GM12878 (cell line): Measurements from ENCODE around the gene PSME3IP1. TPM values are rescaled to one million over a fixed set of nuclear protein-coding genes. Genes with fewer than 3 reads are reported as not detected.

Source experiments
- ATAC-seq: fragments of 200-7000 bp; cut with Tn5 transposase; 3 replicates; pipeline ENCODE4 v1.9.1; 2020; ENCODE audit warnings: mild to moderate bottlenecking, moderate library complexity
- BruUV-seq: library from RNA; stranded (reverse); fragments of 400-500 nt; replicated peaks from 2 replicates; lab custom pipeline; 2021; lab: Mats Ljungman, UMichigan
- CTCF ChIA-PET: fragments of 300-600 bp; sonication (Branson Sonifier 250); formaldehyde crosslinking; extraction: SDS; loops from one replicate; lab custom pipeline; 2021; ENCODE audit warnings: inconsistent platforms; lab: Yijun Ruan, JAX
- POLR2A ChIA-PET: fragments of 350-600 bp; formaldehyde crosslinking; extraction: SDS; loops from one replicate; lab custom pipeline; 2021; ENCODE audit warnings: inconsistent platforms; lab: Charles Lee
- RAD21 ChIA-PET: fragments of 300-600 bp; sonication (Branson Sonifier 250); formaldehyde crosslinking; loops from one replicate; lab custom pipeline; 2023; ENCODE audit warnings: antibody characterized with exemption; ENCODE audit not compliant: unreplicated experiment; lab: Charles Lee
- SMC1A ChIA-PET: fragments of 300-600 bp; sonication (Branson Sonifier 250); formaldehyde crosslinking; loops from one replicate; lab custom pipeline; 2023; ENCODE audit not compliant: unreplicated experiment, uncharacterized antibody; lab: Charles Lee
- DNase-seq: peaks from one replicate; pipeline ENCODE4 v3.0.0-alpha.2; 2011; ENCODE audit warnings: low read depth, low spot score
- FAIRE-seq: peaks from 3 replicates; lab custom pipeline; 2011; peaks lifted over from hg19 to GRCh38; lab: Jason Lieb, UNC
- H2AFZ ChIP-seq: 2 replicates; pipeline ENCODE4 v1.6.0; 2011; ENCODE audit warnings: low read depth, low read length, control low read depth; ENCODE audit not compliant: control insufficient read depth
- H3K27ac ChIP-seq: 2 replicates; pipeline ENCODE4 v1.5.1; 2011; ENCODE audit warnings: control low read depth; ENCODE audit not compliant: control insufficient read depth, insufficient read depth
- H3K27me3 ChIP-seq, 2 experiments: replicated peaks in 1 of 2; 2 replicates each; pipeline versions ENCODE4 v1.6.0 to v1.6.1; 2011; ENCODE audit warnings: low read length in 1 of 2; ENCODE audit not compliant: control insufficient read depth in 2 of 2, insufficient read depth in 2 of 2
- H3K36me3 ChIP-seq, 2 experiments: 2 replicates each; pipeline ENCODE4 v1.5.1; 2011; ENCODE audit warnings: low read length in 1 of 2; ENCODE audit not compliant: control insufficient read depth in 2 of 2, insufficient read depth in 2 of 2
- H3K4me1 ChIP-seq: 2 replicates; pipeline ENCODE4 v1.6.1; 2011; ENCODE audit warnings: mild to moderate bottlenecking, low read length, moderate library complexity, mixed read lengths; ENCODE audit not compliant: control insufficient read depth, insufficient read depth
- H3K4me2 ChIP-seq: 2 replicates; pipeline ENCODE4 v1.6.0; 2011; ENCODE audit warnings: control low read depth; ENCODE audit not compliant: control insufficient read depth, insufficient read depth
- H3K4me3 ChIP-seq: fragments of 200-600 bp; sonication (generic); 2 replicates; pipeline ENCODE4 v1.5.1; 2016
- H3K79me2 ChIP-seq: 2 replicates; pipeline ENCODE4 v1.6.0; 2011; ENCODE audit warnings: low read length; ENCODE audit not compliant: control insufficient read depth, insufficient read depth
- H3K9ac ChIP-seq: 2 replicates; pipeline ENCODE4 v1.8.0; 2011; ENCODE audit warnings: low read length, control low read depth, mixed read lengths; ENCODE audit not compliant: control insufficient read depth, insufficient read depth
- H3K9me3 ChIP-seq: replicated peaks from 3 replicates; pipeline ENCODE4 v1.5.1; 2011; ENCODE audit warnings: mild to moderate bottlenecking, low read length; ENCODE audit not compliant: control insufficient read depth, insufficient read depth
- H4K20me1 ChIP-seq: 2 replicates; pipeline ENCODE4 v1.6.0; 2011; ENCODE audit not compliant: control insufficient read depth, insufficient read depth
- BCL3 ChIP-seq: IDR thresholded peaks from 2 replicates; pipeline ENCODE4 v1.6.1; 2011; ENCODE audit warnings: borderline replicate concordance, low read depth, mild to moderate bottlenecking, moderate library complexity, low read length; ENCODE audit not compliant: insufficient read depth, poor library complexity, severe bottlenecking
- CTCF ChIP-seq, 3 experiments: IDR thresholded peaks in 2 of 3; conservative IDR thresholded peaks in 1 of 3; 2 replicates each; pipeline ENCODE4 v1.5.1; 2011; ENCODE audit warnings: low read depth in 3 of 3, low read length in 3 of 3, mild to moderate bottlenecking in 3 of 3, control low read depth in 2 of 3, moderate library complexity in 2 of 3, inconsistent platforms in 1 of 3, mixed read lengths in 1 of 3; ENCODE audit not compliant: control insufficient read depth in 2 of 3, insufficient read depth in 1 of 3; ENCODE audit errors: extremely low read depth in 1 of 3
- E4F1 ChIP-seq: fragments of 450-650 bp; IDR thresholded peaks from 2 replicates; pipeline ENCODE4 v1.6.1; 2018; ENCODE audit warnings: borderline replicate concordance, mild to moderate bottlenecking; ENCODE audit not compliant: partially characterized antibody
- EED ChIP-seq: sonication (generic); IDR thresholded peaks from 2 replicates; pipeline ENCODE4 v1.6.1; 2016; ENCODE audit warnings: antibody characterized with exemption, low read depth
- ESRRA ChIP-seq: IDR thresholded peaks from 2 replicates; pipeline ENCODE4 v1.6.1; 2012; ENCODE audit warnings: mild to moderate bottlenecking, low read length, improper control_type of control experiment
- EZH2 ChIP-seq: IDR thresholded peaks from 2 replicates; pipeline ENCODE4 v1.6.1; 2012; ENCODE audit warnings: low read depth, mild to moderate bottlenecking, control low read depth, inconsistent platforms, low read length, borderline replicate concordance; ENCODE audit not compliant: control insufficient read depth
- FOXM1 ChIP-seq: IDR thresholded peaks from 2 replicates; pipeline ENCODE4 v1.6.1; 2012; ENCODE audit warnings: low read depth, mild to moderate bottlenecking, inconsistent platforms, low read length, moderate library complexity
- IKZF2 ChIP-seq, 2 experiments: fragments of 450-650 bp; IDR thresholded peaks; 2 replicates each; pipeline ENCODE4 v1.6.1; 2017; ENCODE audit warnings: mild to moderate bottlenecking in 2 of 2, moderate library complexity in 2 of 2
- PBX3 ChIP-seq: IDR thresholded peaks from 2 replicates; pipeline ENCODE4 v1.6.1; 2011; ENCODE audit warnings: mild to moderate bottlenecking, low read depth, low read length, moderate library complexity; ENCODE audit not compliant: insufficient replicate concordance
- RAD21 ChIP-seq: IDR thresholded peaks from 2 replicates; pipeline ENCODE4 v1.6.1; 2011; ENCODE audit warnings: mild to moderate bottlenecking, low read depth, low read length, moderate library complexity; ENCODE audit not compliant: insufficient read depth
- SIN3A ChIP-seq: IDR thresholded peaks from 2 replicates; pipeline ENCODE4 v1.6.1; 2012; ENCODE audit warnings: low read depth, low read length, improper control_type of control experiment
- SUZ12 ChIP-seq: fragments of 200-600 bp; sonication (generic); IDR thresholded peaks from one replicate; pipeline ENCODE4 v1.6.1; 2018; ENCODE audit warnings: antibody characterized with exemption, mild to moderate bottlenecking; ENCODE audit not compliant: unreplicated experiment
- TBL1XR1 ChIP-seq: IDR thresholded peaks from 2 replicates; pipeline ENCODE4 v1.6.1; 2012; ENCODE audit warnings: low read depth, low read length, improper control_type of control experiment
- YY1 ChIP-seq: IDR thresholded peaks from 2 replicates; pipeline ENCODE4 v1.6.1; 2011; ENCODE audit warnings: low read depth, mild to moderate bottlenecking, low read length
- ZNF384 ChIP-seq: IDR thresholded peaks from 2 replicates; pipeline ENCODE4 v1.6.1; 2012; ENCODE audit warnings: low read depth, mild to moderate bottlenecking, low read length, improper control_type of control experiment, borderline replicate concordance
- WGBS: methylation state at CpG from one replicate; pipeline ENCODE4 v1.1.6; 2016; ENCODE audit warnings: low lambda C conversion rate; ENCODE audit not compliant: insufficient replicate concordance, insufficient coverage; ENCODE audit errors: missing lambda C conversion rate; 5-methylcytosine and 5-hydroxymethylcytosine counted together
- in situ Hi-C: fragments of 300-500 bp; cut with MboI; formaldehyde crosslinking; loops from 9 replicates; pipeline ENCODE4 v1.14.3; 2018; ENCODE audit warnings: mixed read lengths
- intact Hi-C: fragments of 100-400 bp; cut with micrococcal nuclease; formaldehyde crosslinking; loops from one replicate; pipeline ENCODE4 v1.14.2; 2022; ENCODE audit not compliant: unreplicated experiment
- polyA plus RNA-seq, 11 experiments: library from polyadenylated mRNA; depleted of rRNA in 4 of 11; unstranded in 6 of 11; stranded (reverse) in 5 of 11; fragments of >200 nt; fragmentation: Nextera tagmentation in 4 of 11; fragmentation: Illumina TruSeq in 1 of 11; extraction: Ambion mirVana in 4 of 11; extraction: Trizol in 1 of 11; gene quantifications; 1 replicate in 1 of 11; 2 replicates in 10 of 11; pipeline versions ENCODE4 v1.2.1 to v1.2.3, GENCODE V29; 2011 to 2016; ENCODE audit warnings: inconsistent platforms in 2 of 11, missing spikeins in 2 of 11, low read depth in 1 of 11
- total RNA-seq, 4 experiments: library from RNA; depleted of rRNA in 3 of 4; stranded (reverse); fragments of >200 nt in 3 of 4; fragmentation: Illumina TruSeq in 1 of 4; extraction: Trizol in 1 of 4; gene quantifications; 2 replicates each; pipeline versions ENCODE4 v1.2.1 to v1.2.3, GENCODE V29; 2013 to 2021

Gene PSME3IP1
- total and polyA plus RNA-seq, 10 of the 15 experiments (the other 5 are each of a cell fraction or from before 2014, with no cell fraction given), result 67.9 to 174 (median 111) TPM

GRCh38 chr16:57204675-57205074, 18.8 kb upstream of the PSME3IP1 start (continued):
- no peak for TF ChIP-seq CTCF (IDR thresholded peaks at IDR 0.05 in 2 of 3, conservative IDR thresholded peaks at IDR 0.05 in 1 of 3; ENCODE audit: control insufficient read depth in 2 of 3, extremely low read depth in 1 of 3, insufficient read depth in 1 of 3, low read depth in 3 of 3, low read length in 3 of 3)
- no peak for TF ChIP-seq SIN3A
- no peak for TF ChIP-seq BCL3
- TF ChIP-seq YY1, result no peak
- no peak for TF ChIP-seq SUZ12
- TF ChIP-seq FOXM1, result no peak
- TF ChIP-seq EED, result no peak

GRCh38 chr16:57203451-57203850, 17.6 kb upstream of the PSME3IP1 start:
- FAIRE-seq (no peak), DNase-seq (no peak), ATAC-seq (no peak)
- peaks cover 7 to 17% of the 10 kb centered on the region in 2 experiments; a peak in 3 of 4 replicates for H3K36me3 ChIP-seq
- RAD21 ChIA-PET, result no interaction called here
- CTCF ChIA-PET, result interaction anchor here (0.9 to 1.4 kb wide), 2 partner anchors 13 to 32 kb away, joined by 3 read pairs; no protein-coding TSS in a partner anchor
- H3K4me3 ChIP-seq, result no peak overlapping the region
- H3K9me3 ChIP-seq, result no peaks in the 10 kb centered on the region
- no peaks in the 10 kb centered on the region for H3K4me1 ChIP-seq
- POLR2A ChIA-PET, result no interaction called here
- H3K27me3 ChIP-seq, result no peaks in the 10 kb centered on the region
- no peak overlapping the region for H3K27ac ChIP-seq
- 96% methylated on average over 1 of the region's 1 CpG for WGBS
- SMC1A ChIA-PET, result interaction anchor here (1.0 kb wide), 1 partner anchor 29 kb away, joined by 3 read pairs; no protein-coding TSS in a partner anchor
- H4K20me1 ChIP-seq, result 0 out of 2 replicates have a peak, but pooled peaks cover 3% of the 10 kb centered on the region
- no TSS peak for BruUV-seq
- no peak overlapping the region for H3K4me2 ChIP-seq
- intact Hi-C loops, result no loop called here
- no peak overlapping the region for H2AFZ ChIP-seq
- H3K79me2 ChIP-seq, result no peaks in the 10 kb centered on the region; the same call in 1 of the 2 replicates
- in situ Hi-C loops, result loop anchor here (25.0 kb wide), 1 partner anchor 1359 kb away; no protein-coding TSS in a partner anchor
- no peak overlapping the region for H3K9ac ChIP-seq
- TF ChIP-seq PBX3 (no peak), RAD21 (no peak), ZNF384 (no peak), EZH2 (no peak), ESRRA (no peak), E4F1 (no peak), TBL1XR1 (no peak), IKZF2 (IDR thresholded peaks at IDR 0.05) (no peak)
